Measurements from ENCODE around the gene ALKBH3.

Gene ALKBH3

GRCh38 chr11:43872995-43873394, 7.6 kb upstream of the ALKBH3 start:
- DNase-seq (ENCODE audit: low read depth, low spot score), result no peak
- Histone ChIP-seq H3K27ac (no peak overlapping the region), H3K9me3 (ENCODE audit: low read depth, low read length) (no peaks in the 10 kb centered on the region), H3K9ac (ENCODE audit: insufficient read length) (no peak overlapping the region), H3K36me3 (ENCODE audit: insufficient read depth, low read length) (no peaks in the 10 kb centered on the region), H3K4me3 (no peak overlapping the region)
- TF ChIP-seq FOXP2 (optimal IDR thresholded peaks at IDR 0.05; ENCODE audit: control extremely low read depth, extremely low read length, insufficient read depth) (no peak), EZH2 (IDR thresholded peaks at IDR 0.05) (no peak), POLR2AphosphoS5 (IDR thresholded peaks at IDR 0.05; ENCODE audit: borderline replicate concordance, low read depth, low read length) (no peak)

DNA sequence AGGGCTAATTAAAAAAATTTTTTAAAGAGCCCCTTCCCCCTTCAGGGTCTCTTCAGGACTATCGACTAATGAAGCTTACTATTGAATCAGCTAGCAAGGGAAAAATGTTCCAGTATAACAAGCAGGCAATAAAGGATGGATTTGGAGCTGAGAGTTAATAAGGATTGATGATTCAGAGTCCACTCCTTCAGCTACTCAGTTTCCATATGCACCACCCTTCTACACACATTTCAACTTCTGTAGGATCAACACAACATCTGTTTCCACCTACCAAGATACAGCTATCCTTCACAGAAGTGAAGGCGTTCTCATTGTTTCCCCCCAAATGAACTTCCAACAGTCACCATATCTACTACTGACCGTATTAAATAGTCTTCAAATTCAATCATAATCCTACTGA, 6.6 kb upstream of the ALKBH3 start:
- H3K9me3 ChIP-seq (ENCODE audit: low read depth, low read length), result no peaks in the 10 kb centered on the region
- no peak for DNase-seq (ENCODE audit: low read depth, low spot score)
- H3K27ac ChIP-seq, result no peak overlapping the region
- TF ChIP-seq POLR2AphosphoS5 (IDR thresholded peaks at IDR 0.05; ENCODE audit: borderline replicate concordance, low read depth, low read length), result no peak
- no peak for TF ChIP-seq EZH2 (IDR thresholded peaks at IDR 0.05)
- TF ChIP-seq FOXP2 (optimal IDR thresholded peaks at IDR 0.05; ENCODE audit: control extremely low read depth, extremely low read length, insufficient read depth), result no peak
- no peak overlapping the region for H3K4me3 ChIP-seq
- H3K9ac ChIP-seq (ENCODE audit: insufficient read length), result no peak overlapping the region
- no peaks in the 10 kb centered on the region for H3K36me3 ChIP-seq (ENCODE audit: insufficient read depth, low read length)

- no peaks in the 10 kb centered on the region for H3K9me3 ChIP-seq (ENCODE audit: low read depth, low read length)
- TF ChIP-seq FOXP2 (optimal IDR thresholded peaks at IDR 0.05; ENCODE audit: control extremely low read depth, extremely low read length, insufficient read depth), result no peak
- no peak for TF ChIP-seq EZH2 (IDR thresholded peaks at IDR 0.05)
- TF ChIP-seq POLR2AphosphoS5 (IDR thresholded peaks at IDR 0.05; ENCODE audit: borderline replicate concordance, low read depth, low read length), result no peak
- no peak overlapping the region for H3K27ac ChIP-seq
- H3K9ac ChIP-seq (ENCODE audit: insufficient read length), result no peak overlapping the region
- no peak for DNase-seq (ENCODE audit: low read depth, low spot score)
- H3K4me3 ChIP-seq, result no peak overlapping the region
- H3K36me3 ChIP-seq (ENCODE audit: insufficient read depth, low read length), result no peaks in the 10 kb centered on the region
Observed at GRCh38 chr11:43874738-43875137, 5.9 kb upstream of the ALKBH3 start.

DNA sequence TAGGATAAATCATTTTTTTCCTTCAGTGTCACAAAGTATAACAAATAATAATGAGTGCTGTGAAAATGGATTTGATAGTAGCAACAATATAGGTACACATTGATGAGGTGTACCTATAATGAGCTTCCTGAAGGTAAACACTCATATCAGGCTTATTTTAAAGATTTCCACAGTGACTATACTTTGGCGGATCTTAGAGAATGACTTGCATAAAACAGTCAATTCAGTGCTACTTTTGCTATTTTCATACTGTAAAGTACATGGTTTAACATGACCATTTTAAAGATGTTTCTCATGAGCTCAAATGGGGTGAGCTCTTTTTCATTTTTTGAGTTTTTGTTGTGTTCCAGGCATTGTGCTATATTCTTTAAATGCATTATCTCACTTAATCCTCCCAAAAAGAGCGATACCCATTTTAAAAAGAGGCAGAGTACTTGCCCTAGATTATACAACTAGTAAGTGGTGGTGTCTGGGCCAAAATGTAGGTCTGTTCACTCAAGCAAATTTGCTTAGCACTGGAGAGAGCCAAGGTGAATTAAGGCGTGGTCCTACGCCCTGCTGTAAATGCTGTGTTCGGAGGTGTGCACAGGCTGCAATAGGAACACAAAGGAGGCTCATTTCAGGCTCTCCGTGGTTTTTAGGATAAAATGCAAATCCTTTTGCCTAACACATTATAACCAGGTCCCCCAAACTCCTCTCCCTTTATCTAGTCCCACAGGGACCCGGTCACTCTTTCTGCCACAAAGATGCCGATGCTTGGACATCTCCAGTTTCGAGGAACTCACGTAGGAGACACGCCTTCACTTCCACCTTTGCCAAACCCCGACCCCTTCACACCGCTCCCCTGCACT, 617 bp upstream of the ALKBH3 start:
- Histone ChIP-seq H3K9me3 (ENCODE audit: low read depth, low read length) (no peaks in the 10 kb centered on the region), H3K9ac (ENCODE audit: insufficient read length) (no peak overlapping the region), H3K4me3 (peak overlapping the region; percentile 86), H3K36me3 (ENCODE audit: insufficient read depth, low read length) (peaks cover 21% of the 10 kb centered on the region), H3K27ac (no peak overlapping the region)
- TF ChIP-seq POLR2AphosphoS5 (IDR thresholded peaks at IDR 0.05; ENCODE audit: borderline replicate concordance, low read depth, low read length), result no peak
- no peak for TF ChIP-seq FOXP2 (optimal IDR thresholded peaks at IDR 0.05; ENCODE audit: control extremely low read depth, extremely low read length, insufficient read depth)
- no peak for TF ChIP-seq EZH2 (IDR thresholded peaks at IDR 0.05)
- no peak for DNase-seq (ENCODE audit: low read depth, low spot score)

DNA sequence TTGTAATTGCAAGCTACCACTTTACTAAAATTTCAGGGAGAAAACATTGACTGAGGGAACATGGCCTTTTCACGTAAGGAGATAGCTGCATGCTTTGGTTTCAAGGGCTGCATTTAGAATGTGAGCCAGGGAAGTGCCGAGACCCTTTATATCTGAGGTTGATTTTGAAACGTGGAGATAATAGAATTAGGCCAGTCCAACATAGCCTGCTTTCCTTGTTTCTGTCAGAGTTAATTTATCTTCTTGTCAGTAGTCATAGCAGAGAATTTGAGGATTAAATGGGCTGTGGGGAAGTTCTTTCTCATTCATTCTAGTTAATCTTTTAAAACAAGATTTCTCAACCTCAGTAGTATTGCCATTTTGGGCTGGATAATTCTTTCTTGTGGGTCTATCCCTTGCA, 12.2 kb downstream of the ALKBH3 start:
- H3K4me3 ChIP-seq, result no peak overlapping the region
- no peak overlapping the region for H3K27ac ChIP-seq
- TF ChIP-seq POLR2AphosphoS5 (IDR thresholded peaks at IDR 0.05; ENCODE audit: borderline replicate concordance, low read depth, low read length), result no peak
- no peak for TF ChIP-seq FOXP2 (optimal IDR thresholded peaks at IDR 0.05; ENCODE audit: control extremely low read depth, extremely low read length, insufficient read depth)
- no peak for TF ChIP-seq EZH2 (IDR thresholded peaks at IDR 0.05)
- no peak overlapping the region for H3K9ac ChIP-seq (ENCODE audit: insufficient read length)
- no peak for DNase-seq (ENCODE audit: low read depth, low spot score)
- H3K9me3 ChIP-seq (ENCODE audit: low read depth, low read length), result no peaks in the 10 kb centered on the region
- peaks cover 52% of the 10 kb centered on the region for H3K36me3 ChIP-seq (ENCODE audit: insufficient read depth, low read length)

DNA sequence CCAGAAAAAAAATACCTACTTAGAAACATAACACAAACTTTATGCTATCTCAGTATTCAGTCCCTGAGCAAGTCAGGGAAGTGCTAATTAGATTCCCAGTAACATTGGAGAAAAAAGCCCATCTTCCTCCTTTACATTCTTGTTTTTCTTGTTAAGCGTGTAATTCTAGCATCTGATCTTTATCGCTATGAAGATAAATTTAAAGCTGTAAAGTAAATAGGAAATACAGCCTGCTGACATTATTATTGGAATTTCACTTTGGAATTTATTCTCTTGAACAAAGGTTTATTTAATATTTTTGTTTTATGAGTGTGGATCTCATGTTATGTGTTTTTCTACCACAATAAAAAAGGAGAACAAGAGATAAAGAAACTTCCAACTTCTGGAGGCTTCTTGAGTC, 13.9 kb downstream of the ALKBH3 start:
- DNase-seq (ENCODE audit: low read depth, low spot score), result no peak
- no peak for TF ChIP-seq POLR2AphosphoS5 (IDR thresholded peaks at IDR 0.05; ENCODE audit: borderline replicate concordance, low read depth, low read length)
- no peak for TF ChIP-seq EZH2 (IDR thresholded peaks at IDR 0.05)
- no peak for TF ChIP-seq FOXP2 (optimal IDR thresholded peaks at IDR 0.05; ENCODE audit: control extremely low read depth, extremely low read length, insufficient read depth)
- no peak overlapping the region for H3K9ac ChIP-seq (ENCODE audit: insufficient read length)
- no peaks in the 10 kb centered on the region for H3K9me3 ChIP-seq (ENCODE audit: low read depth, low read length)
- H3K27ac ChIP-seq, result no peak overlapping the region
- H3K36me3 ChIP-seq (ENCODE audit: insufficient read depth, low read length), result peaks cover 69% of the 10 kb centered on the region
- no peak overlapping the region for H3K4me3 ChIP-seq

DNA sequence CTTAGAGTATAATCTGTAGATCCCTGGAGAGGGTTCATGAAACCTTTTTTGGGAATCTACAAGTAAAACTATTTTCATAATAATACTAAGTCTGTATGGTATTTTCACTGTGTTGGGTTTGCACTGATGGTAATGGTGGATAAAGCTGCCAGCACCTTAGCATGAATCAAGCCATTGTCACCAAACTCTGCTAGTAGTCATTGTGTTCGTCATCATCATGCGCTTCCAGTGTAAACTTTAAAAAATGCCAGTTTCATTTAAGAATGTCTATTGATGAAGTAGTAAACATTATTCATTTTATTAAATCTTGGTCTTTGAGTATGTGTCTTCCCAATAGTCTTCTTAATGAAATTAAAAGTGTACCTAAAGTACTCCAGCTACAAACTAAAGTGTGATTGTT, 15.0 kb downstream of the ALKBH3 start:
- no peak overlapping the region for H3K4me3 ChIP-seq
- peaks cover 64% of the 10 kb centered on the region for H3K36me3 ChIP-seq (ENCODE audit: insufficient read depth, low read length)
- TF ChIP-seq POLR2AphosphoS5 (IDR thresholded peaks at IDR 0.05; ENCODE audit: borderline replicate concordance, low read depth, low read length) (no peak), EZH2 (IDR thresholded peaks at IDR 0.05) (no peak), FOXP2 (optimal IDR thresholded peaks at IDR 0.05; ENCODE audit: control extremely low read depth, extremely low read length, insufficient read depth) (no peak)
- no peak for DNase-seq (ENCODE audit: low read depth, low spot score)
- no peak overlapping the region for H3K9ac ChIP-seq (ENCODE audit: insufficient read length)
- H3K27ac ChIP-seq, result no peak overlapping the region
- no peaks in the 10 kb centered on the region for H3K9me3 ChIP-seq (ENCODE audit: low read depth, low read length)

GRCh38 chr11:43898574-43898973, 17.9 kb downstream of the ALKBH3 start:
- DNase-seq (ENCODE audit: low read depth, low spot score), result no peak
- Histone ChIP-seq H3K9me3 (ENCODE audit: low read depth, low read length) (no peaks in the 10 kb centered on the region), H3K9ac (ENCODE audit: insufficient read length) (no peak overlapping the region), H3K27ac (no peak overlapping the region), H3K36me3 (ENCODE audit: insufficient read depth, low read length) (peaks cover 51% of the 10 kb centered on the region), H3K4me3 (no peak overlapping the region)
- TF ChIP-seq POLR2AphosphoS5 (IDR thresholded peaks at IDR 0.05; ENCODE audit: borderline replicate concordance, low read depth, low read length), result no peak
- no peak for TF ChIP-seq EZH2 (IDR thresholded peaks at IDR 0.05)
- TF ChIP-seq FOXP2 (optimal IDR thresholded peaks at IDR 0.05; ENCODE audit: control extremely low read depth, extremely low read length, insufficient read depth), result no peak

All from SK-N-MC (cell line).